AG04449 (cell line): ENCODE measurements around the gene LZTS2.

Source experiments
- CTCF ChIA-PET: fragments of 350-600 bp; formaldehyde crosslinking; extraction: SDS; loops from one replicate; lab custom pipeline; 2021; ENCODE audit warnings: antibody characterized with exemption; lab: Yijun Ruan, JAX
- POLR2A ChIA-PET: fragments of 400-600, 350-600 bp; formaldehyde crosslinking; extraction: SDS; loops from one replicate; lab custom pipeline; 2020; ENCODE audit warnings: antibody characterized with exemption, inconsistent platforms; lab: Yijun Ruan, JAX
- DNase-seq: peaks from one replicate; pipeline ENCODE4 v3.0.0-alpha.2; 2010; ENCODE audit warnings: low read depth, low spot score
- H3K4me3 ChIP-seq: 2 replicates; pipeline ENCODE4 v1.5.1; 2011; ENCODE audit warnings: low read depth, mild to moderate bottlenecking, control low read depth, low read length
- CTCF ChIP-seq: IDR thresholded peaks from one replicate; pipeline ENCODE4 v1.5.1; 2011; ENCODE audit warnings: mild to moderate bottlenecking, moderate library complexity, low read length, control low read depth, inconsistent platforms; ENCODE audit not compliant: insufficient read depth; ENCODE audit errors: missing control alignments

LZTS2 gene

DNA sequence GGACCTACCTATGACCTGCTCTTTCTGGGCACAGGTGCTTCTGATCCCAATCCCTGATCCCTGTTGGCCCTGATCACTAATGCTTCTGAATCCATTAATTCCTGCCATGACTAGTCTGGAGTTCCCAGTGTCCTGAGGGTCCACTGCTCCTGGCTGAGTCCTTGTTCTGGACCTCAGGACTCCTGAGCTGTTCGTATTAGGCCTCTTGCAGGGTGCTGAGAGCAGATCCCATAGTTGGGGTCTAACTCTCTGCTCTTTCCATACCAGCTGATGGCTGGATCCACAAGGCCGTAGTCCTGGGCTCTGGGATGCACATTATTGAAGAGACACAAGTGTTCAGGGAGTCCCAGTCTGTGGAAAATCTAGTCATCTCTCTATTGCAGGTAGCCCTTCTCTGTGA is 19.3 kb upstream of the LZTS2 start:
- ChIA-PET CTCF (interaction anchor here (0.9 to 1.4 kb wide), 2 partner anchors 10 to 38 kb away, joined by 3 to 4 read pairs; no protein-coding TSS in a partner anchor), POLR2A (no interaction called here)
- TF ChIP-seq CTCF = no peak
- DNase-seq = no peak
- no peak overlapping the region for H3K4me3 ChIP-seq

GRCh38 chr10:100980711-100981110 is 18.9 kb upstream of the LZTS2 start:
- H3K4me3 ChIP-seq = no peak overlapping the region
- ChIA-PET CTCF (interaction anchor here (0.9 to 10.0 kb wide), 3 partner anchors 10 to 38 kb away, joined by 3 to 119 read pairs (median 4); partner anchors contain the start of gene LZTS2), POLR2A (no interaction called here)
- TF ChIP-seq CTCF = no peak
- no peak for DNase-seq

- no peak overlapping the region for H3K4me3 ChIP-seq
- TF ChIP-seq CTCF = no peak
- DNase-seq = no peak
- POLR2A ChIA-PET = no interaction called here
- CTCF ChIA-PET = interaction anchor here (0.9 to 10.0 kb wide), 4 partner anchors 9 to 37 kb away, joined by 3 to 119 read pairs (median 4); partner anchors contain the start of gene LZTS2
These were observed 18.3 kb upstream of the LZTS2 start for GRCh38 chr10:100981178-100981772.

GRCh38 chr10:100982916-100983830 is 16.4 kb upstream of the LZTS2 start:
- ChIA-PET CTCF (interaction anchor here (10.0 to 26.4 kb wide), 2 partner anchors 13 to 34 kb away, joined by 119 to 803 read pairs; partner anchors contain the start of gene LZTS2), POLR2A (no interaction called here)
- TF ChIP-seq CTCF = no peak
- DNase-seq = no peak
- H3K4me3 ChIP-seq = no peak overlapping the region

DNA sequence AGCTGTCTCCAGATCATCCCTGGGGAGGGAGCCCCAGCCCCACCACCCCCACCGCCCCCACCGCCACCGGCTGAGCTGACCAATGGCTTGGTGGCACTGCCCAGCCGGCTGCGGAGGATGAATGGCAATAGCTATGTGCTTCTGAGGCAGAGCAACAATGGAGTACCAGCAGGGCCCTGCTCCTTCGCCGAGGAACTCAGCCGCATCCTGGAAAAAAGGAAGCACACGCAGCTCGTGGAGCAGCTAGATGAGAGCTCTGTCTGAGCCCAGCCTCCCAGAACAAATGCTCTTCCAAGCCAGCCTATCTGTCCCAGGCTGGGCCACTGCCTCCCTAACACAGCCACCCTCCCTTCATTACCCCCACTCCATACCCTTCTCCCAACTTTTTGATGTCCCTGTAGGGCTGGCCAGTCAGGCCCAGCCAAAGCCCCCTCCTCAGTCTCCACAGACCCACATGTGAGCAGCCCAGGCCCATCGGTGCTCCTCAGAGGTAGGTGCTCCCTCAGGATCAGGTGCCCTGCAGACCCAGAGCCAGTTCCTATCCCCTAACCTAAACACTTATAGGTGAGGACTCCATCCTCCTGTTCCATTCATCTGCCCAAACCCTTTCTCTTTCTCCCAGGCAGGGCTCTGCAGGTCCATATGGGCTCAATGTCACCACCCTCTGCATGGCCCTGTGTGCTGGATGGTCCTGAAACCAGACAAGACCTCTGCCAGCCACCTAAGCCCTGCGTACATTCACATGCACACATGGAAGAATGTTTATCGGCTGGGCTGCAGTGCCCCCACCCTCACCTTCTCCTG is 15.5 kb upstream of the LZTS2 start:
- no peak overlapping the region for H3K4me3 ChIP-seq
- POLR2A ChIA-PET = no interaction called here
- TF ChIP-seq CTCF = no peak
- no peak for DNase-seq
- CTCF ChIA-PET = interaction anchor here (1.1 to 26.4 kb wide), 3 partner anchors 9 to 33 kb away, joined by 4 to 803 read pairs (median 119); partner anchors contain the start of gene LZTS2
